Activated naive CD8-positive, alpha-beta T cell treated with anti-CD3 and anti-CD28 coated beads for 36 hours (primary cell): ENCODE results near the gene SSX2IP. TPM values are rescaled to one million over a fixed set of nuclear protein-coding genes. Genes with fewer than 3 reads are reported as not detected.

ENCODE experiments used
- DNase-seq: peaks from one replicate; pipeline ENCODE4 v3.0.0; 2021
- H3K27ac Mint-ChIP-seq: one replicate; pipeline ENCODE4 v1.8.0; 2022; ENCODE audit warnings: mild to moderate bottlenecking, moderate library complexity, mixed read lengths
- H3K27me3 Mint-ChIP-seq: one replicate; pipeline ENCODE4 v1.8.0; 2022; ENCODE audit warnings: mild to moderate bottlenecking, mixed read lengths
- H3K36me3 Mint-ChIP-seq: one replicate; pipeline ENCODE4 v1.8.0; 2021; ENCODE audit warnings: mild to moderate bottlenecking, mixed read lengths
- H3K4me1 Mint-ChIP-seq: one replicate; pipeline ENCODE4 v1.8.0; 2021; ENCODE audit warnings: mixed read lengths
- H3K4me3 Mint-ChIP-seq: one replicate; pipeline ENCODE4 v1.8.0; 2022; ENCODE audit warnings: mild to moderate bottlenecking, moderate library complexity, mixed read lengths
- H3K9me3 Mint-ChIP-seq: one replicate; pipeline ENCODE4 v1.8.0; 2022; ENCODE audit warnings: mixed read lengths
- total RNA-seq, 2 experiments: library from RNA; stranded (reverse); gene quantifications; one replicate each; pipeline ENCODE4 v1.2.3, GENCODE V29; 2021

Gene SSX2IP
- total RNA-seq, 2 experiments from 2014 or later = 12.4 to 13.1 TPM

DNA sequence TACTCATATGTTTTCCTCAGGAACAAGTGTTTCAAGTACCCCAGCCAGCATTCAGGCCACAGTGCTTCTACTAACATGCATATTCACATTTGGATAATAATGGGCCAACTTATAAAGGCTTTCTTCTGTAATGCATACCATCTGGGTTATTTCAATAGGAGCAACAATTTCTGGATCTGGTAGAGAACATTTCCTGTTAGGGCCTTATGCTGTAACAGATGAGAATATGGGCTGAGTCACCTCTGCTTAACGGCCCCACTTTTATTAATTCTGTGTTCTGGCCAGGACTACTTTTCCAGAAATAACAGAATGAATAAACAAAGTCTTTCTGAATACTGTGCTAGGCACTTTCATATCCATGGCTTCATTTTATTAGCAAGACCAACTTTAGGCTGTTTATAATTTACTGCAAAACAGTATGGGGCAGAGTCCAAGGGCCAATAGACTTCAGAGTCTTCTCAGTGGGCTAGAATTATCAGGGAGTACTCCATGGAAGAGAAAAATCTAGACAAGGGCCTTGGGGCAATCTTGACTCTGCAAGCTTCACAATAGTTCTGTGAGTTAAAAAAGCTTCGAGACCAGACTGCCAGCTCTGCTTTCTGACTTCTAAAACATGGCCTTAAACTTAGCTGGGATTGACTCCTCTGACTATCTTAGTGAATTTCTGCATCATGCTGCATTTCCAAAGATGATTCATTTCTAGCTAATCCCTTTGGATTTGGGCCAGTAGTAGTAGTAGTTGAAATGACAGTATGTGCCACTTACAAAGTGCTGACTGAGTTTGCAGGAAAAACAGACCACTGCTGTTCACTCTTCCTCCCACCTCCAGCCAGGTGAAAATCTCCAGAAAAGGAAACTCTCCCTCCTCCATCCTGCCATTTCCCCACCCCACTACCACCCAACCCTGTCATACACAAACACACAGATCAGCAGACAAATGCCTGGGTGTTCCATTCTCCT is 8.2 kb upstream of the SSX2IP start:
- Mint-ChIP-seq H3K9me3 (no peaks in the 10 kb centered on the region), H3K4me1 (peaks cover 25% of the 10 kb centered on the region), H3K27ac (no peak overlapping the region), H3K36me3 (no peaks in the 10 kb centered on the region), H3K27me3 (peaks cover 15% of the 10 kb centered on the region), H3K4me3 (no peak overlapping the region)
- no peak for DNase-seq

DNA sequence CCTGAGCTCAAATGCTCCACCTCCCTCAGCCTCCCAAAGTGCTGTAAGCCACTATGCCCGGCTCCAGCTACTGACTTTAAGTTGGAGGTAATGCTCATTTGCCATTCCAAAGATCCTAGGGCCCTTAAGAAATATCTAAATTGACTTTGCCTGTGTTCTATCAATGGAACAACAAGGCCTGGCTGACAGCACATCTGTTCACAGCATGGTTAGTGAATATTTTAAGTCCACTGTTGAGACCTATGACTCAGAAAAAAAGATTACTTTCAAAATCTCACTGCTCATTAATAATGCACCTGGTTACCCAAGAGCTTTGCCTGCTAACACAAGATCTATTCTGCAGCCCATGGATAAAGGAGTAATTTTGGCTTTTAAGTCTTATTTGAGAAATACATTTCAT is 3.5 kb upstream of the SSX2IP start:
- no peak for DNase-seq
- Mint-ChIP-seq H3K9me3 (no peaks in the 10 kb centered on the region), H3K36me3 (peaks cover 3% of the 10 kb centered on the region), H3K27ac (no peak overlapping the region), H3K4me3 (no peak overlapping the region), H3K4me1 (peaks cover 30% of the 10 kb centered on the region), H3K27me3 (peaks cover under 1% of the 10 kb centered on the region)

DNA sequence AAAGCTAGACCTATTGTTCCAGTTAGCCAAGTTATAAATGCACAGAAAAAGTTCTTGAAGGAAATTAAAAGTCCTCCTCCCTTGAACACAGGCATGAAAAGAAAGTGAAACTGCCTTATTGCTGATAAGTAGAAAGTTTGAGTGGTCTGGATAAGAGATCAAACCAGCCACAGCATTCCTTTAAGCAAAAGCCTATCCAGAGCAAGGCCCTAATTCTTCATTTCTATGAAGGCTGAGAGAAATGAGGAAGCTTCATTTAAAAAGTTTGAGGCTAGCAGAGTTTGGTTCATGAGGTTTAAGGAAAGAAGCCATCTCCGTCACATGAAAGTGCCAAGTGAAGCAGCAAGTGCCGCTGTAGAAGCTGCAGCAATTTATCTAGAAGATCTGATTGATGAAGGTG is 2.7 kb upstream of the SSX2IP start:
- no peaks in the 10 kb centered on the region for H3K27me3 Mint-ChIP-seq
- peaks cover 32% of the 10 kb centered on the region for H3K4me1 Mint-ChIP-seq
- peak overlapping the region; percentile 56 for H3K4me3 Mint-ChIP-seq
- peaks cover 3% of the 10 kb centered on the region for H3K36me3 Mint-ChIP-seq
- no peaks in the 10 kb centered on the region for H3K9me3 Mint-ChIP-seq
- peak overlapping the region; percentile 78 for H3K27ac Mint-ChIP-seq
- DNase-seq = no peak

DNA sequence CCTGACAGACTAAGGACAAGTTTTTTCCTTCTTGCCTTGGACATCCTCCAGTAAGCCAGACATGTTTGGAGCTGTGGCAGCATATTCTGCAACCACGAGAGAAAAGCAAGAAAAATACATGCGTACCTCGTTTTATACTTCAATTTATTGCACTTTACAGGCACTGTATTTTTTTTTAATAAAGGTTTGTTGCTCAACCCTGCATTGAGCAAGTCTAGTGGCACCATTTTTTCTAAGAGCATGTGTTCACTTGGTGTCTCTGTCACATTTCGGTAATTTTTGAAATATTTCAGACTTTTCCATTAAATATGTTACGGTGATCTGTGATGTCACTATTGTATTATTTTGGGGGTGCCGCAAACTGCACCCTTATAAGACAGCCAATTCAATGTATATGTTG is 2.1 kb upstream of the SSX2IP start:
- Mint-ChIP-seq H3K27ac (peak overlapping the region; percentile 78), H3K36me3 (peaks cover 3% of the 10 kb centered on the region)

DNA sequence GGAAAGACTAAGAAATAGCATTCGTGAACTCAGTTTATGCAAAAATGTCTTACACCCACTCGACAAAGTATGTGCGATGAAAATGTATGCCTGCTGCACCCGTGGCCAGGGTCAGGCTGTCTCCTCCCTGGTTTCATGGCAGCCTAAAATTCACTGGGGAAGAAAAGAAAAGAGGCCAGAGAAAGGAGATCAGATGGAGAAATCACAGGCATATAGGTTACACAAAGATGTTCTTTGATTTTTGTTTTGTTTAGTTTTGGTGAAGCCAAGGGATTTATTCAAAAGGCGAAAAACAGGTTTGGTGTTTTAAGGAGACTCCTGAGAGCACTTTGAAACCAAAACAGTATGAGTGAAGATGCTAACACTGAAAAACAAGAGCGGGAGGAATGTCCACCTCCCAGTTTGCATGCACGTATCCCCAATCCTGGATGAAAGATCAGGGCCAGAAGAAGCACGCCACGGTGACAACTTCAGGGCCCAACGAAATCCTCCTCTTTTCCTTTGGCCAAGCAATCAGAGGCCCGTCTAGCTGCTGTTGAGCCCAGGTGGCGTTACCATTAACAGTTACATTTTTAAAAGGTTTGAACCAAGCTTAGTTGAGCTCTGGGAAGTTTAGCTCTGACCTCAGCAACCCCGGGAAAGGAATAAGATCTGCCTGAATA is 992 bp upstream of the SSX2IP start:
- no peaks in the 10 kb centered on the region for H3K27me3 Mint-ChIP-seq
- DNase-seq = peak; percentile 10
- H3K4me3 Mint-ChIP-seq = peak overlapping the region; percentile 96

More for the DNA sequence above, 2.1 kb upstream of the SSX2IP start:
- Mint-ChIP-seq H3K4me3 (peak overlapping the region; percentile 56), H3K9me3 (no peaks in the 10 kb centered on the region), H3K27me3 (no peaks in the 10 kb centered on the region), H3K4me1 (peaks cover 36% of the 10 kb centered on the region)
- DNase-seq = no peak

DNA sequence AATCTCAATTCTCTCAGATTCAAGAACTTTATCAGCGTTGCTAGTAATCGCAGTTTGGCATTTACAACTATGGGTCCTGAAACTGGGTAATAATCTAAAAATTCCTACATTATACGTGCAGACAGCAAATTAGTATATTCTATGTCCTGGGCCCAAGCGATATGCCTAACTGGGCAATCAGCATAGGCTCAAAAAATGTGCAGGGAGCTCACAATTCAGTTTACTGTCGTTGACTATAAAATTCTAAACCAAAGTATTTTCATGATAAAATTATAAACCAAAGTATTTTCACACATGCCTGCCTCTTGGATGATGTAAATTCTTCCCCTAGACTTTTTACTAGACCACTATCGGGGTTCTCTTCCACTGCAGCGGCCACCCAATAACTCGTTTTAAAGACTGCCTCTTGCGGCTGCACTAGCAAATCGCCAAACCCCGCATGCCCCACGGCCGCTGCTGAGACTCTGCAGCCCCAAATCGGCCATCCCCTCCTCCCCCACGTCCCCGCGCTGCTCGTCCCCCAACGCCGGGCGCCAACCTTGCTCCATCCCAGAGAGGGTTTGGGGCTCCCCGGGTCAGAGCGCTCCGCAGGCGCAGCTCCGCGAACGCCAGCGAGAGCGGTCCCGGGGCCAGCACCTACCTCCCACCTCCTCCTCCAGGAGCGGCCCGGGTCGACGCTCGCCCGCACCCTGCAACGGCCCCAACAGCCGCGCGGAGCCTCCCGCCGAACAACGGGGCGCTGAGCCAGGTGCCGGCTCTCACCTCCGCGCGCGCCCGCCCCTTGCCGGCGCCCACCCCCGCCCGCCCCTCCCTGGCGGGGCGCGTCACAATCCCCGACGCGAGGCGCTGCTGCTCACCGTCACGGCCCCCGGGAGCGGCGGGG is 506 bp downstream of the SSX2IP start:
- H3K27me3 Mint-ChIP-seq = no peaks in the 10 kb centered on the region
- peaks cover 5% of the 10 kb centered on the region for H3K36me3 Mint-ChIP-seq
- no peaks in the 10 kb centered on the region for H3K9me3 Mint-ChIP-seq
- H3K4me3 Mint-ChIP-seq = peak overlapping the region; percentile 83
- peaks cover 43% of the 10 kb centered on the region for H3K4me1 Mint-ChIP-seq
- no peak for DNase-seq
- H3K27ac Mint-ChIP-seq = peak overlapping the region; percentile 71

More for the DNA sequence above, 992 bp upstream of the SSX2IP start:
- Mint-ChIP-seq H3K36me3 (peaks cover 5% of the 10 kb centered on the region), H3K9me3 (no peaks in the 10 kb centered on the region), H3K27ac (peak overlapping the region; percentile 97), H3K4me1 (peaks cover 42% of the 10 kb centered on the region)

DNA sequence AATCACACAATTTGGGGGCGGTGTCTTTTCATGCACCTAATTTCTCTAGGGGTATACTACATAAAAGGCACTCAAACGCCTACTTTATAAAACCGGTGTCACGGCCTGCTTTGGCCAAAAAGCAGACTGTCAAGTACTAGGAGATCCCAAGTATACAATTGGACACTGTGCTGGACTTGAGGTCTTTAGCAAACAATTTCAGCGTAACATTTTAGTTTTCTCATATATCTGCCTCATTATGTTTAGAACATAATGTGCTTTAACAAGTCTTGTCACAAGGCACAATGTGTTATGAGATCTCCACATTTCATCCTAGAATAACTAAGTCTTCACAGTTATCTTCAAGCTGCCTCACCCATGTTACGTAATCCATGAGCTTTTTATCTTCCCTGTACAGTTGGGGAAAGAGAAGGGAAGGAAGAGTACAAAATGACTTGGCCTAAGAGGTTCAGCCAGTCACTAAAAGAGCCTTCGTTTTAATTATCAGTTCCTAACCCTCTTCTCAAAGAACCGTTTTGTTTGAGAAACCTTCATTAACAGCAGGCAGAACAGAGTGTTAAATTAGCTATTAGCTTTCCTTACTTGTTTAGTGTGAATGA is 1.7 kb downstream of the SSX2IP start:
- Mint-ChIP-seq H3K4me1 (peaks cover 40% of the 10 kb centered on the region), H3K9me3 (no peaks in the 10 kb centered on the region), H3K27ac (no peak overlapping the region), H3K36me3 (peaks cover 5% of the 10 kb centered on the region), H3K27me3 (no peaks in the 10 kb centered on the region), H3K4me3 (peak overlapping the region; percentile 83)
- DNase-seq = no peak

DNA sequence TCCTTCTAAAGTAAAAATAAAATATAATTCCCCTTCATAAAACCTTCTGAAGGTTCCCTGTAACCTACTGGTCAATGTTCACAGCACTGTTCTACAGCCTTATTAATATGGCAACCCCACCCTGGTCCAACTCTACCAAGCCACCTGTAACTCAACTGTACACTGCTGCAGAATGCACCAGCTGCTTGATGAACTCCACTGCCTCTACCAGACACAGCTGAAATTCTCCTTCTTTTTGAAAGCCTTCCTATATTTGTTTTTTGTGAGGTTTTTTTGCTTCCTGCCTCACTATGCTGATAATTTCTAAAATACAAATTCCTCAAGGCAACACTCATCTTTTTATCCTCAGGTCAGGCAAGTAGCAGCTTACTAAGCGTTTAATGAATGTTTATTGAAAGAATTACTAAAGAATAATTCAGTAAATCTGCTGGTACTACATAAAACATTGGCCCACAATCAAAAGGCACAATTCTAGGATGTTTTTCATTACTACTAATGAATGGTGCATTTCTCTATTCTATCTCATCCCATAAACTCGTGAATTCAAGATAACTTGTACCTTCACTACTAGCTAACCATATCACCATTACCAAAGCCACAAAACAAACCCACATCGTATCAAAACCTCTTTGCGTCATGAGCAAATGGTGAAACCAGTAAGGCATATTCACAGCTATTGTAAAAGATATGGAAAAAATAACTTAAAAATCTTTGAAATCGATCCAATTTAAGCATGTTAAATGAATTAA is 2.4 kb downstream of the SSX2IP start:
- DNase-seq = no peak
- Mint-ChIP-seq H3K9me3 (no peaks in the 10 kb centered on the region), H3K4me1 (peaks cover 36% of the 10 kb centered on the region), H3K27me3 (no peaks in the 10 kb centered on the region), H3K27ac (no peak overlapping the region), H3K4me3 (no peak overlapping the region), H3K36me3 (peaks cover 7% of the 10 kb centered on the region)

DNA sequence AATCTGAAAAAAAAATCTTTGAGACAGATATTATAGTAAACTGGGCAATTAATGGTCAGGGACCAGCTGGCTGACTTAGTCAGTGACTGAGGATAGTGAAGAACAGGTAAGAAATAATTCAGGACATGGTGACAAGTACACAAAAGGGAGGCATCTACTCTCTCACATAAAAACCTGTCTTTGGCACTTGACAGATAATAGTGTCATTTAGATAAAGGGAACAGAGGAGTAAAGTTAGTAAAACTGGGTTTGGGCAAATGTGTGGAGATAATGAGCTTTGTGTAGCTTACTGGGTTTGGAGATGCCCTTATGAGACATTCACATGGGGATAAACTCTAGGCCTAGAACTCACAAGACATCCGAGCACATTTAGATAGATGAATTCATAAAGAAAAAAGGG is 4.0 kb downstream of the SSX2IP start:
- Mint-ChIP-seq H3K36me3 (peaks cover 10% of the 10 kb centered on the region), H3K4me3 (no peak overlapping the region), H3K27ac (no peak overlapping the region), H3K4me1 (peaks cover 34% of the 10 kb centered on the region), H3K9me3 (no peaks in the 10 kb centered on the region), H3K27me3 (no peaks in the 10 kb centered on the region)
- no peak for DNase-seq

DNA sequence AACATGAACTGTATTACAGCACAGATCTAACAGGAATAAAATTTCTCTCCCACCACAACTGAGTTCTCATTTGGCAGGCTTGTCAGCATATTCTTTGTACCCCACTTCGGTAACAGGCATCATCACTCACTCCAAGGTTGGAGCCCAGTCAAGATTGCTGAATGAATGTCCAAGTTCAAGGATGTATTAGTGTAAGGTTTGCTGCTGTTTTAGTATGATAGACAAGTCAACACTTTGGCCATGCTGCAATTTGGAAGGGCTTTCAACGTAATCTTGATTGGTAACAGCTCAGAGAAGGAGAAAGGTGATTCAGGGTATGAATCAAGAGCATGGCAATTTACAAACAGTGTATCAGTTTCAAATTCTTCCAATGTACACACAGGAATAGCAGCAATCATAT is 6.8 kb downstream of the SSX2IP start:
- peaks cover 9% of the 10 kb centered on the region for H3K36me3 Mint-ChIP-seq
- no peak overlapping the region for H3K4me3 Mint-ChIP-seq
- no peak overlapping the region for H3K27ac Mint-ChIP-seq
- no peaks in the 10 kb centered on the region for H3K27me3 Mint-ChIP-seq
- no peaks in the 10 kb centered on the region for H3K9me3 Mint-ChIP-seq
- no peak for DNase-seq
- H3K4me1 Mint-ChIP-seq = peaks cover 26% of the 10 kb centered on the region

DNA sequence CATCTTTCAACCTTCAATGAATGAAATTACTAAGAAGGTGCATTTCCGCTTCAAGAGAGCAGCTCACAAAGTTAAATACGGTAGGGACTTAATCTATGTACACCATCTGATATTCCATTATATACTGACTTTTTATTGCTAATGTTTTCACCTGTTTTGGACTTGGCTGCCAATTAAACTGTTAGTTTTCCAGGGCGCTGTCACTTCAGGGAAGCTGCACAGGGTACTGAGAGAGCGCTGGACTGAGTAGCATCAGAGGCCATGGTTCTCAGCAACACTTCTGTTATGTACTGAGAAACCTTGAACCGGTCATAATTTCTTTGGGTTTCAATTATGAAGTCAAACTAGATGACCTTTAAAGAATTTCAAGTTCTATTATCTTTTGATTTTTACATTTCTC is 8.2 kb downstream of the SSX2IP start:
- no peak overlapping the region for H3K27ac Mint-ChIP-seq
- no peak overlapping the region for H3K4me3 Mint-ChIP-seq
- no peaks in the 10 kb centered on the region for H3K27me3 Mint-ChIP-seq
- no peak for DNase-seq
- H3K36me3 Mint-ChIP-seq = peaks cover 16% of the 10 kb centered on the region
- H3K9me3 Mint-ChIP-seq = no peaks in the 10 kb centered on the region
- H3K4me1 Mint-ChIP-seq = peaks cover 21% of the 10 kb centered on the region

DNA sequence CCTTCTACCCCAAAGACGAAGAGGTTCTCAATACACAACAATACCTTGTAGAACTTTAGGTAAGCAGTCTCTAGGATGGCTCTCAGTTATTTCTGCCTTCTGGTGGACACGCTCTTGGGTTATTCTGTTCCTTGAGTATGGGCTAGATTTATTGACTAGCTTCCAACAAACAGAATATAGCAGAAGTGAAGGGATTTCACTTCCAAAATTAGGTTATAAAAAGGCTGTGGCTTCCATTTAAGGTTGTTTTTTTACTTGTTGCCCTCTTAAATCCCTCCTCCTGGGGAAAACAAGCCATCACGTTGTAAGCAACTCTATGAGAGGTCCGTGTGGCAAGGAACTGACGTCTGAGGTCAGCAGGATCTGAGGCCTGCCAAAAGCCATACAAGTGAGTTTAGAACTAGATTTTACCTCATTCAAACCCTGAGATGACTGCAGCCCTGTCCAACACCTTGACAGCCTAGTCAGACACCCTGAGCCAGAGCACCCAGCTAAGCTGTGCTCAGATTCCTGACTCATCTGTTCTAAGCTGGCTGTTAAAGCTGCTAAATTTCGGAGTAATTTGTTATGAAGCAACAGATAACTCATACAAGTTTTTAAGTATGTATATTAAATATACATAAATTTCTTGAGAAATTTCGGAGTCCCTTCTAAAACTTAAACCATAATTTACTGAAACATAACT is 12.7 kb downstream of the SSX2IP start:
- Mint-ChIP-seq H3K36me3 (peaks cover 13% of the 10 kb centered on the region), H3K4me1 (peaks cover 25% of the 10 kb centered on the region)

DNA sequence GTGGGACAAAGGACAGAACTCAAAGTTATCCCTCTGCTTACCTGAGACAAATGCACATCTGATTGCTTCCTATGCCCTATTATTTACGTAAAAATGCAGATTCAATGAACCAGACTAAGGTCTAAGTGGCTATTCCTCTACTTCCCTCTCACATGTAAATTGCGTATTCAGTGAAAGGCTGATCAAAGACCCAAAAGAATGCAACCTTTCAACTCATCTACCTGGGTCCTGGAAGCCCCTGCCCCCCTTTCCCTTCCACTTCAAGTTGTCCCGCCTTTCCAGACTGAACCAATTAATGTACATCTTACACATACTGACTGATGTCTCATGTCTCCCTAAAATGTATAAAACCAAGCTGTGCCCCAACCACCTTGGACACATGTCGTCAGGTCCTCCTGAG is 14.6 kb downstream of the SSX2IP start:
- H3K36me3 Mint-ChIP-seq = peaks cover 10% of the 10 kb centered on the region
- H3K27ac Mint-ChIP-seq = no peak overlapping the region
- H3K9me3 Mint-ChIP-seq = no peaks in the 10 kb centered on the region
- H3K4me1 Mint-ChIP-seq = peaks cover 21% of the 10 kb centered on the region
- H3K27me3 Mint-ChIP-seq = no peaks in the 10 kb centered on the region
- H3K4me3 Mint-ChIP-seq = no peak overlapping the region
- no peak for DNase-seq

More for the DNA sequence above, 12.7 kb downstream of the SSX2IP start:
- H3K9me3 Mint-ChIP-seq = no peaks in the 10 kb centered on the region
- no peak for DNase-seq
- no peaks in the 10 kb centered on the region for H3K27me3 Mint-ChIP-seq
- no peak overlapping the region for H3K27ac Mint-ChIP-seq
- no peak overlapping the region for H3K4me3 Mint-ChIP-seq
